K562 (cell line): ENCODE data around the gene GIT2. TPM values are rescaled to one million over a fixed set of nuclear protein-coding genes. Genes with fewer than 3 reads are reported as not detected.

ENCODE experiments used
- ARID3A ChIP-seq: IDR thresholded peaks from 2 replicates; pipeline ENCODE4 v1.6.1; 2012; ENCODE audit warnings: low read depth, low read length, improper control_type of control experiment, borderline replicate concordance
- ATF1 ChIP-seq, 2 experiments: fragments of 450-650 bp in 1 of 2; IDR thresholded peaks; 2 replicates each; pipeline ENCODE4 v1.6.1; 2016; ENCODE audit warnings: missing compliant biosample characterization in 1 of 2, missing genetic modification characterization in 1 of 2
- BACH1 ChIP-seq: fragments of 200-800 bp; sonication (Bioruptor generic); IDR thresholded peaks from 2 replicates; pipeline ENCODE4 v1.6.1; 2016; ENCODE audit warnings: missing genetic modification characterization, missing compliant biosample characterization
- BHLHE40 ChIP-seq: IDR thresholded peaks from 2 replicates; pipeline ENCODE4 v1.6.1; 2011; ENCODE audit warnings: low read length, improper control_type of control experiment
- CC2D1A ChIP-seq: fragments of 450-650 bp; IDR thresholded peaks from 2 replicates; pipeline ENCODE4 v1.6.1; 2017; ENCODE audit warnings: mild to moderate bottlenecking
- CXXC5 ChIP-seq: fragments of 250-450 bp; sonication (Bioruptor Pico); IDR thresholded peaks from 2 replicates; pipeline ENCODE4 v1.8.0; 2022; ENCODE audit warnings: inconsistent platforms, mild to moderate bottlenecking, moderate library complexity
- HIVEP1 ChIP-seq: fragments of 250-450 bp; sonication (Bioruptor Pico); IDR thresholded peaks from 2 replicates; pipeline ENCODE4 v1.4.0; 2020; ENCODE audit warnings: mild to moderate bottlenecking
- HMG20A ChIP-seq: fragments of 450-650 bp; formaldehyde crosslinking; conservative IDR thresholded peaks from 2 replicates; pipeline ENCODE4 v1.4.0; 2020; ENCODE audit warnings: mild to moderate bottlenecking, mixed read lengths
- POLR2AphosphoS5 ChIP-seq: IDR thresholded peaks from 2 replicates; pipeline ENCODE4 v1.6.1; 2011; ENCODE audit warnings: mild to moderate bottlenecking, low read depth, low read length, moderate library complexity; ENCODE audit not compliant: control insufficient read depth, insufficient read depth
- RHOXF2B ChIP-seq: fragments of 250-450 bp; sonication (Bioruptor Pico); conservative IDR thresholded peaks from 2 replicates; pipeline ENCODE4 v1.5.1; 2021
- SREBF2 ChIP-seq: sonication (generic); formaldehyde crosslinking; IDR thresholded peaks from 2 replicates; pipeline ENCODE4 v1.4.0; 2020; ENCODE audit warnings: mild to moderate bottlenecking, missing genetic modification reagents
- SRSF9 ChIP-seq: fragments of 200-400 bp; formaldehyde crosslinking; IDR thresholded peaks from 2 replicates; pipeline ENCODE4 v1.6.1; 2017; ENCODE audit warnings: low read depth, low read length, borderline replicate concordance
- TAL1 ChIP-seq: fragments of 450-650 bp; IDR thresholded peaks from 2 replicates; pipeline ENCODE4 v1.6.1; 2016; ENCODE audit warnings: mild to moderate bottlenecking
- TBP ChIP-seq: optimal IDR thresholded peaks from 2 replicates; pipeline ENCODE3; 2011; ENCODE audit warnings: low read depth, low read length, improper control_type of control experiment
- TCF7L2 ChIP-seq: fragments of 150-350 bp; IDR thresholded peaks from 2 replicates; pipeline ENCODE4 v1.6.1; 2016; ENCODE audit warnings: low read depth, mild to moderate bottlenecking, low read length, moderate library complexity
- TGIF2 ChIP-seq: sonication (generic); formaldehyde crosslinking; IDR thresholded peaks from 2 replicates; pipeline ENCODE4 v1.8.1; 2022; ENCODE audit warnings: mild to moderate bottlenecking, missing genetic modification reagents, moderate library complexity
- ZBTB1 ChIP-seq: sonication (generic); formaldehyde crosslinking; IDR thresholded peaks from 2 replicates; pipeline ENCODE4 v1.8.1; 2023; ENCODE audit warnings: missing genetic modification reagents, low read depth, mild to moderate bottlenecking, borderline replicate concordance
- ZNF583 ChIP-seq: fragments of 250-450 bp; sonication (Bioruptor Pico); IDR thresholded peaks from 2 replicates; pipeline ENCODE4 v1.4.0; 2020
- ZNF589 ChIP-seq: fragments of 200-800 bp; sonication (Bioruptor generic); IDR thresholded peaks from 2 replicates; pipeline ENCODE4 v1.6.1; 2016; ENCODE audit warnings: low read depth, missing genetic modification characterization, missing compliant biosample characterization
- ZNF644 ChIP-seq: fragments of 200-800 bp; sonication (Bioruptor generic); IDR thresholded peaks from 2 replicates; pipeline ENCODE4 v1.6.1; 2016; ENCODE audit warnings: low read depth, missing genetic modification characterization, missing compliant biosample characterization
- polyA plus RNA-seq, 8 experiments: library from polyadenylated mRNA; depleted of rRNA in 4 of 8; stranded (reverse) in 5 of 8; unstranded in 3 of 8; fragments of >200 nt; fragmentation: Nextera tagmentation in 2 of 8; fragmentation: Illumina TruSeq in 1 of 8; extraction: Ambion mirVana in 2 of 8; extraction: Trizol in 1 of 8; gene quantifications; 2 replicates each; pipeline versions ENCODE4 v1.2.1 to v1.2.3, GENCODE V29; 2011 to 2014; ENCODE audit warnings: inconsistent platforms in 1 of 8, missing spikeins in 1 of 8
- total RNA-seq, 7 experiments: library from RNA; depleted of rRNA in 6 of 7; stranded (reverse); fragments of >200 nt in 6 of 7; fragmentation: Illumina TruSeq in 2 of 7; extraction: Trizol in 2 of 7; gene quantifications; 2 replicates each; pipeline versions ENCODE4 v1.2.1 to v1.2.3, GENCODE V29; 2011 to 2021; ENCODE audit warnings: low replicate concordance in 1 of 7
- TF ChIP-seq, protein P1 (sequence below): sonication (generic); formaldehyde crosslinking; IDR thresholded peaks from 2 replicates; pipeline ENCODE4 v1.8.0; 2022; ENCODE audit warnings: missing genetic modification reagents, mild to moderate bottlenecking, borderline replicate concordance
- TF ChIP-seq, protein P2 (sequence below): sonication (generic); formaldehyde crosslinking; IDR thresholded peaks from 2 replicates; pipeline ENCODE4 v1.8.0; 2022; ENCODE audit warnings: missing genetic modification reagents, mild to moderate bottlenecking, borderline replicate concordance
- TF ChIP-seq, protein P3 (sequence below): sonication (generic); formaldehyde crosslinking; IDR thresholded peaks from 2 replicates; pipeline ENCODE4 v1.8.0; 2022; ENCODE audit warnings: mild to moderate bottlenecking, missing genetic modification reagents

Gene GIT2
- total and polyA plus RNA-seq, 9 of the 15 experiments (the other 6 are each of a cell fraction or from before 2014, with no cell fraction given) = 4.0 to 30.4 (median 23.5) TPM

GRCh38 chr12:109880043-109880931 lies 115.9 kb downstream of the GIT2 start, which contains the start of gene GLTP (continued):
- TF ChIP-seq, protein P1, sequence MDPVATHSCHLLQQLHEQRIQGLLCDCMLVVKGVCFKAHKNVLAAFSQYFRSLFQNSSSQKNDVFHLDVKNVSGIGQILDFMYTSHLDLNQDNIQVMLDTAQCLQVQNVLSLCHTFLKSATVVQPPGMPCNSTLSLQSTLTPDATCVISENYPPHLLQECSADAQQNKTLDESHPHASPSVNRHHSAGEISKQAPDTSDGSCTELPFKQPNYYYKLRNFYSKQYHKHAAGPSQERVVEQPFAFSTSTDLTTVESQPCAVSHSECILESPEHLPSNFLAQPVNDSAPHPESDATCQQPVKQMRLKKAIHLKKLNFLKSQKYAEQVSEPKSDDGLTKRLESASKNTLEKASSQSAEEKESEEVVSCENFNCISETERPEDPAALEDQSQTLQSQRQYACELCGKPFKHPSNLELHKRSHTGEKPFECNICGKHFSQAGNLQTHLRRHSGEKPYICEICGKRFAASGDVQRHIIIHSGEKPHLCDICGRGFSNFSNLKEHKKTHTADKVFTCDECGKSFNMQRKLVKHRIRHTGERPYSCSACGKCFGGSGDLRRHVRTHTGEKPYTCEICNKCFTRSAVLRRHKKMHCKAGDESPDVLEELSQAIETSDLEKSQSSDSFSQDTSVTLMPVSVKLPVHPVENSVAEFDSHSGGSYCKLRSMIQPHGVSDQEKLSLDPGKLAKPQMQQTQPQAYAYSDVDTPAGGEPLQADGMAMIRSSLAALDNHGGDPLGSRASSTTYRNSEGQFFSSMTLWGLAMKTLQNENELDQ (CRISPR knock-in tag) = no peak
- TF ChIP-seq, protein P2, sequence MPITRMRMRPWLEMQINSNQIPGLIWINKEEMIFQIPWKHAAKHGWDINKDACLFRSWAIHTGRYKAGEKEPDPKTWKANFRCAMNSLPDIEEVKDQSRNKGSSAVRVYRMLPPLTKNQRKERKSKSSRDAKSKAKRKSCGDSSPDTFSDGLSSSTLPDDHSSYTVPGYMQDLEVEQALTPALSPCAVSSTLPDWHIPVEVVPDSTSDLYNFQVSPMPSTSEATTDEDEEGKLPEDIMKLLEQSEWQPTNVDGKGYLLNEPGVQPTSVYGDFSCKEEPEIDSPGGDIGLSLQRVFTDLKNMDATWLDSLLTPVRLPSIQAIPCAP (CRISPR knock-in tag) = no peak
- TF ChIP-seq ARID3A (no peak), SREBF2 (CRISPR knock-in tag) (no peak), CXXC5 (peak; percentile 97), POLR2AphosphoS5 (no peak), ZNF583 (no peak), TAL1 (no peak), CC2D1A (no peak), HMG20A (CRISPR knock-in tag) (no peak), TBP (no peak), BACH1 (no peak), SRSF9 (no peak), TGIF2 (CRISPR knock-in tag) (no peak), ATF1 (CRISPR knock-in tag; IDR thresholded peaks at IDR 0.05) (no peak), ATF1 (tag; IDR thresholded peaks at IDR 0.05) (peak; percentile 47; the same call in 1 of the 2 replicates), ZBTB1 (no peak), TCF7L2 (no peak), HIVEP1 (no peak), ZNF589 (CRISPR knock-in tag) (no peak), BHLHE40 (no peak), RHOXF2B (no peak), ZNF644 (tag) (no peak)
- TF ChIP-seq, protein P3, sequence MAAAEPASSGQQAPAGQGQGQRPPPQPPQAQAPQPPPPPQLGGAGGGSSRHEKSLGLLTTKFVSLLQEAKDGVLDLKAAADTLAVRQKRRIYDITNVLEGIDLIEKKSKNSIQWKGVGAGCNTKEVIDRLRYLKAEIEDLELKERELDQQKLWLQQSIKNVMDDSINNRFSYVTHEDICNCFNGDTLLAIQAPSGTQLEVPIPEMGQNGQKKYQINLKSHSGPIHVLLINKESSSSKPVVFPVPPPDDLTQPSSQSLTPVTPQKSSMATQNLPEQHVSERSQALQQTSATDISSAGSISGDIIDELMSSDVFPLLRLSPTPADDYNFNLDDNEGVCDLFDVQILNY (CRISPR knock-in tag) = 0 out of 2 replicates have a peak, but pooled peaks have one; percentile 40
